Epithelial cell of proximal tubule (primary cell): ENCODE data around the gene TBC1D1. TPM values are rescaled to one million over a fixed set of nuclear protein-coding genes. Genes with fewer than 3 reads are reported as not detected.

ENCODE experiments used
- DNase-seq: peaks from one replicate; pipeline ENCODE4 v3.0.0-alpha.2; 2011; ENCODE audit warnings: low read depth
- H3K4me3 ChIP-seq: 2 replicates; pipeline ENCODE4 v1.5.1; 2011; ENCODE audit warnings: low read depth, mild to moderate bottlenecking, low read length
- total RNA-seq: library from RNA; depleted of rRNA; stranded (reverse); fragments of >200 nt; gene quantifications from 2 replicates; pipeline ENCODE4 v1.2.3, GENCODE V29; 2015
- TF ChIP-seq, protein P1 (sequence below): conservative IDR thresholded peaks from 2 replicates; pipeline ENCODE4 v1.5.1; 2012; ENCODE audit warnings: low read depth, mild to moderate bottlenecking, low read length

TBC1D1 gene
- total RNA-seq, 1 donor from 2014 or later: 157 TPM

- TF ChIP-seq, protein P1, sequence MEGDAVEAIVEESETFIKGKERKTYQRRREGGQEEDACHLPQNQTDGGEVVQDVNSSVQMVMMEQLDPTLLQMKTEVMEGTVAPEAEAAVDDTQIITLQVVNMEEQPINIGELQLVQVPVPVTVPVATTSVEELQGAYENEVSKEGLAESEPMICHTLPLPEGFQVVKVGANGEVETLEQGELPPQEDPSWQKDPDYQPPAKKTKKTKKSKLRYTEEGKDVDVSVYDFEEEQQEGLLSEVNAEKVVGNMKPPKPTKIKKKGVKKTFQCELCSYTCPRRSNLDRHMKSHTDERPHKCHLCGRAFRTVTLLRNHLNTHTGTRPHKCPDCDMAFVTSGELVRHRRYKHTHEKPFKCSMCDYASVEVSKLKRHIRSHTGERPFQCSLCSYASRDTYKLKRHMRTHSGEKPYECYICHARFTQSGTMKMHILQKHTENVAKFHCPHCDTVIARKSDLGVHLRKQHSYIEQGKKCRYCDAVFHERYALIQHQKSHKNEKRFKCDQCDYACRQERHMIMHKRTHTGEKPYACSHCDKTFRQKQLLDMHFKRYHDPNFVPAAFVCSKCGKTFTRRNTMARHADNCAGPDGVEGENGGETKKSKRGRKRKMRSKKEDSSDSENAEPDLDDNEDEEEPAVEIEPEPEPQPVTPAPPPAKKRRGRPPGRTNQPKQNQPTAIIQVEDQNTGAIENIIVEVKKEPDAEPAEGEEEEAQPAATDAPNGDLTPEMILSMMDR: no peak
- H3K4me3 ChIP-seq: no peak overlapping the region
- DNase-seq: no peak
Observed at GRCh38 chr4:38082424-38083385, 191.8 kb downstream of the TBC1D1 start.

GRCh38 chr4:38084877-38085711 is 194.2 kb downstream of the TBC1D1 start:
- DNase-seq: no peak
- TF ChIP-seq, protein P1: no peak
- no peak overlapping the region for H3K4me3 ChIP-seq

DNA sequence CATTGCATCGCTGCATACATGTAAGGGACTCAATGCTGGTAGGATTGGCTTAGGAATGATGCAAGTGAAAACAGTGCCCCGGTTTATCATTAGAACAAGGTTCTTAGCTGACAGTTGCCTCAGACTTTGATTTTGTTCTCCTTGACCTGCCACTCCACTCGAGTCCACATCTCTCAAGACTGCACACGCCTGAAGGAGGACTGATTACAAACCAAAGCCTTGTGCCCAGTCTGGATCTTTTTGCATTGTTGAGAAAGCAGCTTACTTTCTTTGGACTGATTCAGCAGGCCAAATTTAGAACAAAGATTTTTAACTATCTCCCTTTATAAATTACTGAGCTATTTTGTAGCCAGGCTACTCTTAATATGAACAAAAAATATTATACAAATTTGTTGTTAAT is 194.9 kb downstream of the TBC1D1 start:
- DNase-seq: no peak
- H3K4me3 ChIP-seq: no peak overlapping the region
- TF ChIP-seq, protein P1: no peak

GRCh38 chr4:38086151-38086848 is 195.4 kb downstream of the TBC1D1 start:
- TF ChIP-seq, protein P1: no peak
- no peak overlapping the region for H3K4me3 ChIP-seq
- DNase-seq: no peak

DNA sequence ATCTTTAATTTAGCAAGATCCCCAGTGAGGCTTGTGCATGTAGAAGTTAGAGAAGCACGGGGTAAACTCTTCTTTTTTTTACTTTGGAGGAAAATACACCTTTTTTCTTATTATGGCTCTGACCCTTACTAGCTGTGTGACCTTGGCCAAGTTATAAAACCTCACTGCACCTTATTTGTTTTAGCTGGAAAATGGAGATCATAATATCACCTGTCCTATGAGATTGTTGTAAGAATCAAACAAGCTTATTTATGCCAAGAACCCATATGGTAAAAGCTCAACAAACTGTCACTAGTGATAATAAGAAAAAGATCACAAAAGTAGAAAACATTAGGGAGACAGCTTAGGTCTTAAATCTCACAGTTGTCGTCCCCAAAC is 196.0 kb downstream of the TBC1D1 start:
- no peak for DNase-seq
- no peak overlapping the region for H3K4me3 ChIP-seq
- TF ChIP-seq, protein P1: no peak

DNA sequence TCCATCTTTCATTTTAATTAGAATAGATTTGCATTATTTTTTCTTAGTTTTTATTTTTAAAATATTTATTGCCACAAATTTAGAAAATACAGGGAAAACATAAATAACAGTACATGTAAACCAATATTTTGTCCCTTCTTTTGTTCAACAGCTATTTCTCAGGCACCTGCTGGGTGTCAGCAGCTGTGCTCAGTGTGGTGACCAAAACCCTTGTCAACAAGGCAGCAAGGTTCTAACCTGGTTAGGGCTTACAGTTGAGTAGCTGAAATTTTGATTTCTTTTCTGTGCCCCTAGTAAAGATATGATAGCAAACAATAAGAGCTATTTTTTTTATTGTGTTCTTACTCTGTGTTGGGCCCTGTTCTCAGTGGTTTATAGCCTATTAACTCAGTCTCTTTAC is 197.4 kb downstream of the TBC1D1 start:
- H3K4me3 ChIP-seq: no peak overlapping the region
- DNase-seq: no peak
- TF ChIP-seq, protein P1: no peak
